ENCODE measurements around the gene PAXX. TPM values are rescaled to one million over a fixed set of nuclear protein-coding genes. Genes with fewer than 3 reads are reported as not detected.

The PAXX gene
- total RNA-seq, 1 donor from 2014 or later: 74.5 TPM

Other genes with a start within 250 kb of the PAXX start
- gene LCN10, start 249.5 kb upstream of the PAXX start, total RNA-seq: 0.34 TPM in 1 of 2 replicates, not detected in the other
- not detected in 2 replicates for gene LCN6, start 243.9 kb upstream of the PAXX start, total RNA-seq
- gene LCN8, start 234.2 kb upstream of the PAXX start, total RNA-seq: not detected in 2 replicates
- gene LCN15, start 227.9 kb upstream of the PAXX start, total RNA-seq: not detected in 2 replicates
- gene TMEM141, start 201.1 kb upstream of the PAXX start, total RNA-seq: 34.7 and 36.9 TPM in 2 replicates
- gene CCDC183, start 196.1 kb upstream of the PAXX start, total RNA-seq: 0.20 and 0.55 TPM in 2 replicates
- 115 and 116 TPM in 2 replicates for gene RABL6, start 184.5 kb upstream of the PAXX start, total RNA-seq
- 3.9 and 4.0 TPM in 2 replicates for gene AJM1, start 149.9 kb upstream of the PAXX start, total RNA-seq
- 109 and 111 TPM in 2 replicates for gene PHPT1, start 143.0 kb upstream of the PAXX start, total RNA-seq
- 15.4 and 18.3 TPM in 2 replicates for gene MAMDC4, start 140.1 kb upstream of the PAXX start, total RNA-seq
- 308 and 309 TPM in 2 replicates for gene EDF1, start 126.1 kb upstream of the PAXX start, total RNA-seq
- 49.0 TPM in 2 replicates for gene TRAF2, start 105.9 kb upstream of the PAXX start, total RNA-seq
- 104 and 109 TPM in 2 replicates for gene FBXW5, start 47.7 kb upstream of the PAXX start, total RNA-seq
- gene C8G, start 47.2 kb upstream of the PAXX start, total RNA-seq: 2.3 and 4.1 TPM in 2 replicates
- 2.3 and 2.8 TPM in 2 replicates for gene LCN12, start 40.1 kb upstream of the PAXX start, total RNA-seq
- 6.5 and 6.7 TPM in 2 replicates for gene PTGDS, start 14.9 kb upstream of the PAXX start, total RNA-seq
- 0.16 and 0.20 TPM in 2 replicates for gene LCNL1, start 9.4 kb upstream of the PAXX start, total RNA-seq
- gene CLIC3, start 4.1 kb downstream of the PAXX start, total RNA-seq: 0.91 TPM in 2 replicates
- 27.8 and 30.6 TPM in 2 replicates for gene ABCA2, start 35.8 kb downstream of the PAXX start, total RNA-seq
- gene FUT7, start 39.7 kb downstream of the PAXX start, total RNA-seq: 0.41 and 0.84 TPM in 2 replicates
- 15.5 and 17.0 TPM in 2 replicates for gene NPDC1, start 53.8 kb downstream of the PAXX start, total RNA-seq
- not detected in 2 replicates for gene ENTPD2, start 61.6 kb downstream of the PAXX start, total RNA-seq
- gene SAPCD2, start 78.1 kb downstream of the PAXX start, total RNA-seq: 32.9 TPM in 2 replicates
- 14.8 and 15.4 TPM in 2 replicates for gene UAP1L1, start 85.1 kb downstream of the PAXX start, total RNA-seq
- 48.7 and 55.1 TPM in 2 replicates for gene MAN1B1, start 94.6 kb downstream of the PAXX start, total RNA-seq
- 221 and 229 TPM in 2 replicates for gene DPP7, start 122.3 kb downstream of the PAXX start, total RNA-seq
- 0.05 TPM in 1 of 2 replicates, not detected in the other for gene GRIN1, start 146.7 kb downstream of the PAXX start, total RNA-seq
- not detected in 2 replicates for gene LRRC26, start 177.6 kb downstream of the PAXX start, total RNA-seq
- not detected in 2 replicates for gene TMEM210, start 179.6 kb downstream of the PAXX start, total RNA-seq
- gene ANAPC2, start 196.1 kb downstream of the PAXX start, total RNA-seq: 68.8 and 69.6 TPM in 2 replicates
- 86.5 and 88.3 TPM in 2 replicates for gene SSNA1, start 196.3 kb downstream of the PAXX start, total RNA-seq
- gene TPRN, start 208.3 kb downstream of the PAXX start, total RNA-seq: 9.6 and 10.9 TPM in 2 replicates
- gene TMEM203, start 213.2 kb downstream of the PAXX start, total RNA-seq: 28.2 and 30.8 TPM in 2 replicates
- 38.6 and 42.1 TPM in 2 replicates for gene NDOR1, start 213.3 kb downstream of the PAXX start, total RNA-seq
- 3.3 and 3.8 TPM in 2 replicates for gene RNF208, start 229.8 kb downstream of the PAXX start, total RNA-seq
- 0.23 and 0.27 TPM in 2 replicates for gene CYSRT1, start 232.8 kb downstream of the PAXX start, total RNA-seq
- 0.14 TPM in 1 of 2 replicates, not detected in the other for gene RNF224, start 235.1 kb downstream of the PAXX start, total RNA-seq
- not detected in 2 replicates for gene SLC34A3, start 238.5 kb downstream of the PAXX start, total RNA-seq
- 365 and 372 TPM in 2 replicates for gene TUBB4B, start 248.9 kb downstream of the PAXX start, total RNA-seq

Data from T-helper 2 cell treated with Interferon-gamma antibody and Interleukin-4, amounts not matched to agents 100 ng/mL and 5 ng/mL, for 36 hours (primary cell).